HG02885 (cell line): ENCODE measurements around the gene PSMB5.
A peak's percentile ranks its signal among the peaks of the same experiment; 100 is the strongest.

Experiments used
- ATAC-seq: cut with Tn5 transposase; IDR thresholded peaks from one replicate; pipeline ENCODE4 v1.9.1; 2021; ENCODE audit warnings: mild to moderate bottlenecking; ENCODE audit not compliant: unreplicated experiment, poor library complexity

Gene PSMB5

DNA sequence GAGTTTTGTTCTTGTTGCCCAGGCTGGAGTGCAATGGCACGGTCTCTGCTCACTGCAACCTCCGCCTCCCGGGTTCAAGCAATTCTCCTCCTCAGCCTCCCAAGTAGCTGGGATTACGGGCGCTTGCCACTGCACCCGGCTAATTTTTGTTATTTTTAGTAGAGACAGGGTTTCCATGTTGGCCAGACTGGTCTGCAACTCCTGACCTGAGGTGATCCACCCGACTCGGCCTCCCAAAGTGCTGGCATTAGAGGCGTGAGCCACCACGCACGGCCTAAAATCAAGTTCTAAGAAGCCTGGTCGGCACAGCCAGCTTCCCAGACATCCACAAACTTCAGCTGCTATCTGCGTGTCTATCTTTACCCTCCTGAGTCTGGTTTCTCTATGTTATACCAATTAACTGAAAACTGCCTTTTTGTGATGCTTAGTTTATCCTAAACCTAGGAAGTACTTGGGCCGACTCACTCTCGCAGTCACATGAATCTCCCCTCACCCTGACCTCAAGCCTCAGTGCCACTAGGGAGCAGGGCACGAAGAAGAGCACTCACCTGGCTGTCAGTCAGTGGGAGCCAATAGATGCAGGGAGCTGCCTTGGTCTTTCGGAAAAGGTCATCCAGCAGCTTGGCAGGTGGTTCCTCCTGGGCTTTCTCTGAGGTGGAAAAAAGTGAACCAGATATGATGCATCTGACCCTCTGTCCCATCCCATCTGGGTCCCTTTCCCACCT is 26.0 kb upstream of the PSMB5 start:
- no peak for ATAC-seq

DNA sequence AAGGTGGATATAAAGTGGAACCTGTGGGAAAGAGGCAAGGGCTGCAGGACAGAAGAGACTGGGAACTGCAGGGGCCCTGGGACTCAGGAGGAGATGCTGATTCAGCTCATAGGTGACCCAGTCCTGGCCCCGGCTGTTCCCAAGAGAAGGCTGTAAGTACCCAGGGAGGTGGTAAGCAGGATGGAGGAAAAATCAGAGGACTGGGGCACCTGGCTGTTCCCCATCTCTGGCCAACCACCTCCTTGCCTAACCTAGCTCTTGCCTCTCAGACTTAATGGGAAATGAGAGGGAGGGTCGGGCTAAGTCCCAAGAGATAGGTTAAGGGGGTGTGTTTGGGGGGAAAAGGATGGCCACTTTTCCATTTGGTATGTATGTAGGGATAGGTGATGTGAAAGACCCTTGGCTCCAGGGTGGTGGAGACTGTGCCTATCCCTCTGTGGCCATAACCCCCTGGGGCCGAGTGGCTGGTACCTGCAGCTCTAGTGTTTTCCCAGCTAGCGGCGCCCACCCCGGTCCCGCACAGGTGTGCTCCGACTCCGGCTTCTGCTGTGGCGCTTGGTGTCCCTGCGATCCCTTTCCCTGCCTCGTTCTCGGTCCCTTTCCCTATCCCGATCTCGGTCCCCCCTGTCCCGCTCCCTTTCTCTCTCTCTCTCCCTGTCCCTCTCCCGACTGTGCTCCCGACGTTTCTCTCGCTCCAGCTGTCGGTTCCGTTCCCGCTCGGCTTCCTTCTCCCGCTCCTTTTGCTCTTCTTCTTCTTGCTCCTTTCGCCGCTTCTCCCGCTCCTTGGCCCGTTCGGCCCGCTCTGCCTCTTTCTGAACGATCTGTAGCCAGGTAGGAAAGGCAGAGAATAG is 24.2 kb upstream of the PSMB5 start:
- ATAC-seq = no peak

DNA sequence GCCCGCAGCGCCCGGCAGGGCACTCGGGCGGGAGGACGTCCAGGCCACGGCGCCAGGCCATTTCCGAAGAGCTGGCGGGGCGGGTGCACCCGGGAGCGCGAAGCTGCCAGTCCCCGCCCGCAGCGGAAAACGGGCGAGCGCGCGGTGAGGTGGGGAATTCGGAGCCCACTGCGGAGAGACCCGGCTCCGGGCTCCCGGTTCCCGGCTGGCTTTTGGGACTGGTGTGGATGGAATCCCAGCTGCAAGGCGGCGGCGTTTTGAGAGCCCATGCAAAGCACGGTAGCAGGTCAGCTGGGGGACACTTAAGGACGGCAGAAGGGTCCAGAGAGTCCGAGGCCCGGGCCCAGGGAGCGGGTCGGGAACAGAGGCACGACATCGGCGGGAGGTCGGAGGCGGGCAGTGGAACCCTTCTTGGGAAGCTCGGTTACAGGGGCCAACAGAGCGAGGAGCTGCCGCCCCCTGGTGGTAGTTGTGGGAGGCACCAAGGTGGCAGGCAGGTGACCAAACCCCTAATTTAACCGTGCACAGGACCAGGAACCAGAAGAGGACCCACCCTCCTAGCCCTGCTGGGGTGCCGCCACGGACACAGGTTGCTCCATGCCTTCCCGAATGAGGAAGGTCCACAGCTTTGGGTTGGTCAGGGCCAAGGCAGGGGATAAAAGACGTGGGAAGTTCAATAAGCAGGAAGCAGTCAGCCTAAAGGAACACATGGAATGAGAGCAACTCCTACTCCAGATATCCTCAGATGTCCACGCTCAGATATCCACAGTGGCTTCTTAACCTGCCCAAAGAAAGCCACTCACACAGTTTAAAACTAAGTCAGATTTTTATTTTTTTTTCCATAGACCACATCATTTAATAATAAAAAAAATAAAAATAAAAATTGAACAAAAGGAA is 23.3 kb upstream of the PSMB5 start:
- ATAC-seq = peak; percentile 64

DNA sequence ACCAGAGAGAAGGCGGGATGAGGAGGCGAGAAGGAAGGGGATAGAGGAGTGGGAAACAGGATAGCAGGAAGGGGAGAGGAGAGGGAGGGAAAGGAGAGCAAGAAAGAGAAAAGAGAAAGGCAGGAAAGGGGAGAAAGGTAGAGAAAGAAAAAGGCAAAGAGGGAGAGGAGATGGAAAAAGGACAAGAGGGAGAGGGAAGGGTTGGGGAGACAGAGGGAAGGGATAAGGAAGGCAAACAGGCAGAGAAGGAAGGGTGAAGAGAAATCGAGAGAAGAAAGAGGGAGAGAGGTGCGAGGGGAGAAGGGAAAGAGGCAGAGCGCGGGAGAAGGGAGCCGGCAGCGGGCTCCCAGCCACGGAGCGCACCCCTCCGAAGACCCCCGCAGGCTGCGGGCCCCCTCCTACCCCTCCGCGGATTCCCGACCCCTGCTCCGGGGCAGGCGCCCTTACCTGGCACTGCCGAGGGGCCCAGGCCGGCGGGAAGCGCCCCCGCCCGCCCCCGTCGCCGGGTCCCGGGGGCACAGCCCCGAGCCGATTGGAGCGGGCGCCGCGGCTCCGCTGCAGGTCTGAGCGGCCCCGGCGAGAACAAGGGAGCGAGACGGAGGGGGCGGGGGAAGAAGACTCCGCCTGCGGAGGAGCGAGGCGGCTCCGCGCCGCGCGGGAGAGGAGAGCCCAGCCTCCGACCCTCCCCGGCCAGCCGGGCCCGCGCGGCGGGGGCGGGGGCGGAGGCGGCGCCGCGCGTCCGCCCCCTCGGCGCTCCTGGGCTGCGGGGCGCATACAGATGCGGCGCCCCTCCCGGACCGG is 22.5 kb upstream of the PSMB5 start, which contains the start of gene CDH24:
Gene CDH24 (minus strand): TSS at position 565 of the 801 bp plus-strand sequence. CDS start 1,787 bp downstream, outside the sequence.
- ATAC-seq = peak; percentile 63

DNA sequence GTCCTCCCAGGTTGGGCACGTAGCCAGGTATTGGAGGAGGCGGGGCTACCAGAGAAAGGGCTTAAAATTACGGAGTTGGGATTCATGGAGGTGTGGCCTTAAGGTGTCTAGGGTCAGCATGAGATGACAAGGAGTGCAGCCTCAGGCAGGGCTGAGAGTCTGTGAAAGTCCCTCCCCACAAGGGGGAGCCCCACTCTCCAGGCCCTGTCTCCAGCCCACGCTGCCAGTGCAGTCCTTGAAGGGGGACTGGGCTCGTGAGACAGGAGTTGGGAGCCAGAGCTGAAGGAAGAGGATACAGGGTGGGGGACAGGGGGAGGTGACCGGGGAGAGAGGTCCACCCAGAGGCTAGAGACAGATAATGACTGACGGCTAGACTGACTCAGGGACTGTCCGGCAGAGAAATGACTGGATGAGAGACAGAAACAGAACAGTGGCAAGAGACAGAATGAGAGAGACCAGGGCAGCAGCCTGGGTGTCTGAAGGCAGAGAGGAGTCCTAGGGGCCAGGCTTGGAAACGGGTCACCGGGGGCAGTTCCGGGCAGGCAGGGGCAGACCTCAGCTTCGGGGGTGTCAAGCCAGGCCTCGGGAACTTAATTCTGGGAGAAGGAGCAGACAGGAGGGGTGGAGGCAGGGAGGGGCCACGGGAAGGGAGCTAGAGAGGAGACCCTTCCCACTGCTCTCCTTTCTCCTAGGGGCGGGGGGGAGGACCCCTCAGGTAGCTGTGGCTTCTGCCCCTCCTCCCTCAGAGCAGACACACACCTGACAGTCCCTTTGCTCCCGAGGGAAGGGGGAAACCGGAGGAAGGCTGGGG is 21.6 kb upstream of the PSMB5 start:
- ATAC-seq = peak; percentile 64

DNA sequence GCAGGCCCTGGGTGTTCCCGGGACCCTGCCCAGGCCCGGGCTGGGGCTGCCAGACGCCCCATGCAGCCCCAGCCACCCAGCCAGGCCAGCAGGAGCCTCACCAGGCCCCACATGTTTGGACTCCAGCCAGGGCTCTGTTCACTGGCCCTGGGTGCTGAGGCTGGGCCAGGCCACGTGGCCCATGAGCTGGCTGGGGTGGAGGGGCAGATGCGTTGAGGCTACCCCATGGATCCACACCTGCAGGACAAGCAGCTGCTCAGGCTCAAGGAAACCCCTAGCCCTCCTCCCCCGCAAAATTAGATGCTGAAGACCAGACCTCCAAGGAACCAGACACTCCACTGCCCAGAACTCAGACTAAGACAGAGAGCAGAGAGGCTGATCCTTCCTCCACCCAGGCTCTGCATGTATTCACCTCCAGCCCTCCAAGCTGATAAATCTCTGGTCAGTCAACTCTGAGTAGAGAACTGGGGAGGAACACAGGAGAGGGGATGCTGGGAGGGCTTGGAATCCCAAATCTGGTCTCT is 21.0 kb upstream of the PSMB5 start:
- no peak for ATAC-seq

DNA sequence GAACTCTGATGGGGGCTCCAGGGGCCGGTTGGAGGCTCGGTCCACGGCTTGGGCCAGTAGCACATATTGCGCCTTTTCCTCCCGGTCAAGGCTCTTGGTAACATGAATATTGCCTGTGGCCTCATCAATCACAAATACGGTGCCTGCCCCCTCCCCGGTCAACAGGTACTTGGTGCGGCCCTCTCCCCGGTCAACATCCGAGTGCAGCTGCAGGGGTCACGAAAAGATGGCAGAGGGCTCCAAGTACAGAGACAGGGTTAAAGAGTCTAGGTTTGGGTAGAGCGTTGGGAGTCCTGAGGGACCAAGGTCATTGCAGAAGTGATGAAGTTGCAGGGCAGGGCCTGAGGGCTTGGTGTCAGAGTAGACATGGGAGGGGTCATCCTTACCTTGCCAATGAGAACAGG is 20.4 kb upstream of the PSMB5 start:
- ATAC-seq = no peak

DNA sequence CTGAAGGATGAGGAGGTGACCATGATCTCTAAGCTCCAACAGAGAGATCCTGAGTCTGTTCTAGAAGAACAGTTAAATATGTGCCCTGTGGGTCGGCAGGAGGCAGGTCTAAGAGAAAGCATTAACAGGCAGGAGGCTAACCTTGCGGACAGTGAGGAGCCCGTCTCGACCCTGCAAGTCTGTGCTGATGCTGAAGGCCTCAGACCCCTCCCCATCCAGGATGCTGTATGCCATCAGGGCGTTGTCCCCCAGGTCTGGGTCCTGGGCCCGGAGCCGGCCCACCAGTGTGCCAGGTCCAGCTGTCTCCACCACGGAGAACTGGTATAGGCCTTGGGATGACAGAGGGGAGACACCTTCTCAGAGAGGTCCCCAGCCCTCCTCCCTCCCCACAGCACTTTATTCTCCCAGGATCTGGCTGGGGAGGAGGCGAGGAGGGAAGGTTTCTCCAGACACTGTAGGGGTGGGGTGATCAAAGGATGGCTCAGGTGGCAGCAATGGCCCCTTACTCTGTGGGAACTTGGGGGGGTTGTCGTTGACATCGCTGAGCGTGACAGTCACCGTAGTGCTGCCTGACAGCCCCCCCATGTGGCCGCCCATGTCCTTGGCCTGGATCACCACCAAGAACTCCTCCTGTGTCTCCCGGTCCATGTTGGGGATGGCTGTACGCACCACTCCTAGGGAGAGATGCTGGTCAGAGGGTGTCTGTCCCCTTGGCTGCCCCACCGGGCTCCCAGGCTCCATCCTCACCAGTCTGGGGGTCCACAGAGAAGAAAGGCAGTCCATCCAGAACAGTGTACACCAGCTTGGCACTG is 19.5 kb upstream of the PSMB5 start:
- no peak for ATAC-seq

DNA sequence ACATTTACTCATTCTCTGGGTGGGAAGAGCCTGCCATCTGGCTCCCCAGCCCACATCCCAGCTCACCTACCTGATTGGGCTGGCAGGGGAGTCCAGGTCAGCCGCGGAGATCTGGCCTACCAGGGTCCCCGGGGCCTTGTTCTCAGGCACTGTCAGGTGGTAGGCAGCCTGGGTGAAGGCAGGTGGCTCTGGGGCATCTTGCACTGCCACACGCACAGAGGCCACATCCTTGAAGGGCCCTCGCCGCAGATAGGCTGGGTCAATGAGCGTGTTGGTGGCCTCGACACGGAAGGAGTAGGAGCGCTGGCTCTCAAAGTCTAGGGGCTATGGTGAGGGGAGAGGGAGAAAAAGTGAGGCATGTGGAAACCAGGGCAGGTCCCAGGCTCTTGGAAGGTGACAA is 18.7 kb upstream of the PSMB5 start:
- ATAC-seq = no peak

DNA sequence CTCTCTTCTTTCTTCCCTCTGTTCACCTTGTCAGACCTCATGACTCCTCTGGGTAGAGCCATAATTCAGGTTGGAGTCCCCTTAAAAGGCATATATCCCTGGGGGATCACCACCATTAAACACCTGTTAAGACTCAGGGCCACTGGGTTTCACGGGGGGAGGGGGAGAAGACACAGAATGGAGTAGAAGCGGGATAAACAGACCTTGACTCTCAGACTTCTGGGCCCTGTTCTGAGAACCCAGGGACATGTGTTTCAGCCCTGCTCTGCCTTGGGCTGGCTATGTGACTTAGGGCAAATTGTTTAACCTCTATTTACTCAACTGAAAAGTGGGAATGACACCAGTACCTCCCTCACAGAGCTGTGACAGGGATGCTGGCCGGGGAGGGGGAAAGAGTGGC is 18.0 kb upstream of the PSMB5 start:
- ATAC-seq = no peak

DNA sequence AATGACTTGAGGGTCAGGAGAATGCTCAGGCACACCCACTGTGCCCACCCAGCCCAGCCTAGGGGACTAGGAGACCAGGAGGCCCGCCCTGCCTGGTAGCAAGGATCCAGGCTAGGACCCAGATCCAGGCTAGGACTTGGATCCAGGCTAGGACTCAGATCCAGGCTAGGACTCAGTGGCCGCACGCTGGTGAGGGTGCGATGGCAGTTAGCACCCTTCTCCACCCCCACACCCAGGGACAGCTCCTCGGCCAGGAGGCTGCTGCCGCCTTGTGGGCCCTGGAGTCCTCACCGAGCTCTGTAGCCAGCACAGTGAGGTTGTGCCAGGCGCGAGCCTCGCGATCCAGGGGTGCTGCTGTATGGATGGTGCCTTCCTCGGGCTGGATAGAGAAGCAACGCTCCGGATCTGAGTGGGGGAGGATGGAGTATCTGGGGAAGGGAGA is 17.5 kb upstream of the PSMB5 start:
- no peak for ATAC-seq

DNA sequence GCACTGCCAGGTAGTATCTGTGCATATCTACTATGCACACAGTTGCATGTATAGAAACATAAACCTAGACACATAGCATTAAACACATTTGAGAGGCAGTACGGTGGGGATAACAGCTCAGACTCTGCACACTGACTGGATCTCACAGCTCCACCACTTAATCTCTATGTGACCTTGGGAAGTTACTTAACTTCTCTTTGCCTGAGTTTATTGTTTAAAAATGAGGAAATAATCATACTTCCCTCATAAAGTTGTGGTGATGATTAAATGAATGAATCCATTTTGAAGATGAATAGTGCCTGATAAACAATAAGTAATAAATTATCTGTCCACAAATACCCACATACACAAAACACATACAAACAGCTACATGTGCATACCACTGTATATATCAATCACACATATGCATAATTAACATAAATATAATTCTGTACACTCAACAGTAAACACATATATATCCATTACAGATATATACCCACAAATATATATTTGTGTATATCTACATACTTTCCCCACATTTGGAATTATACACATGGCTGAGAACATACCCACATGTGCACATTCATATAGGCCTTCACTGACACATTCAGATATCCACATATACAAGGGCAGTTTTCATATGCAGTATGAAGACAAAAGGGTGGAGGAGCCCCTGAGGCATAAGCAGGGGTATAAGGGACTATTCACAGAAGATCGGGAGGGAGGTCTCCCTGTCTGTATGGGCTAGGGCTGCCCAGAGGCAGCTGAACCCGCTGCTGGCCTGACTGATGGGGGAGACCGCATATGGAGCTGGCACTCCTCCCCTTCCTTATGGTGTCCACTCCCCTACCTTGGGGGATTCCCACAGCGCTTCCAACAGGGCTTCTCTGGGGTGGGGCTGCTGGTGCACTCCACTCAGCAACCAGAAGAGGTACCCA is 16.7 kb upstream of the PSMB5 start:
- ATAC-seq = no peak

DNA sequence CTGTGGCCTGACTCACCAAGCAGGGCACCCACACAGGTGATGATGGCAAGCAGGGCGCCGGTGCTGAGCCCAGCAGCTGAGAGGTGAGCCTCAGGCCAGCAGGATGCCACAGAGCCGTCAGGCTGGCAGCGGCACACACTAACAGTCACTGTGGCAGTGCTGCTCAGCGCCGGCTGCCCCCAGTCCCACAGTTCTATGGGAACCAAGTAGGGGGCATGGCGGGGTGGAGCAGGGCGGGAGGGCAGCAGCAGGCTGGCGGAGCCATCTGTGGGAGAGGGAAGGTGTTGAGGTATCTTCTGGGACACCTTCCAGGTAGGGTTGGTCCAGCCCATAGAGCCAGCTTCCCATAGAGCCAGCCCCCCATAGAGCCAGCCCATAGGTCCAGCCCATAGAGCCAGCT is 14.3 kb upstream of the PSMB5 start:
- no peak for ATAC-seq

DNA sequence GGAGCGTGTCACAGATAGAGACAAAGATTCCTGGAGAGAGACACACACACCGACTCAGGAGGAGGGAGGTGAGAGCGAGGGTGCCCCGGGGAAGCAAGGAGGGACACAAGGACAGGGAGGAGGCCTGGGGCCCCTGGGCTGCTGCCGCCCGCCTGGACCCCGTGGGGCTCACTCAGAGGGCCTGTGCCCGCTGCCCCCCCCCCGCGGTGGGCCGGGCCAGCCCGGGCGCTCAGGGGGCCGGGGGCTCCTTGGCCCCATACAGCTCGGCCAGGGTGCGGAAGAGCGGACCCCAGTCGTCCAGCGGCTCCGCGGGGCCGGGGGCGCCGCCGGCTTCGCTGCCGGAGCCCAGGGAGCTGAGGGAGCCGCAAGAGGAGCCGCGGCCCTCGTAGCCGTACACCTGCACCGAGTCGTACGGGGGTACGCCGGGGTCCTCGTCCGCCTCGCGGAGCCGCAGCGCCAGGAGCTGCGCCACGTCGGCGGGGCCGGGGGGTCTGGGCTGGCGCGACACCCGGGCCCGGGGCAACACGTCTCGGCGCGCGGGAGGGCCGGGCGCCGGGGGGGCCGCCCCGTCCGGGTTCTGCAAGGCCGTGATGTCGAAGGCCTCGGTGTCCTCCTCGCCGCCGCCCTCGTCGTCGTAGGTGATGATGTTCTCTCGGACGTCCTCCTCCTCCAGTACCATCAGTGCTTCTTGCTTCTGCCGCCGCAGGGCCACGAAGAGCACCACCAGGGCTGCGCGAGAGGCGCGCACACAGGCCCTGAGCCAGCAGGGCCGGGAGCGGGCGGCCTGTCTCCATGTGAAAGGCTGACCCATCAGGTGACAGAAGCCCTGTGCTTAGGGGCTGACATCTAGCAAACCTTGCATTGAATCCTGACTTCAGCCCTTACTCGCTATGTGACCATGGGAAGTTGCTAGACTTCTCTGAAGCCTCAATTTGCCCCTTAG is 13.3 kb upstream of the PSMB5 start:
- ATAC-seq = no peak

DNA sequence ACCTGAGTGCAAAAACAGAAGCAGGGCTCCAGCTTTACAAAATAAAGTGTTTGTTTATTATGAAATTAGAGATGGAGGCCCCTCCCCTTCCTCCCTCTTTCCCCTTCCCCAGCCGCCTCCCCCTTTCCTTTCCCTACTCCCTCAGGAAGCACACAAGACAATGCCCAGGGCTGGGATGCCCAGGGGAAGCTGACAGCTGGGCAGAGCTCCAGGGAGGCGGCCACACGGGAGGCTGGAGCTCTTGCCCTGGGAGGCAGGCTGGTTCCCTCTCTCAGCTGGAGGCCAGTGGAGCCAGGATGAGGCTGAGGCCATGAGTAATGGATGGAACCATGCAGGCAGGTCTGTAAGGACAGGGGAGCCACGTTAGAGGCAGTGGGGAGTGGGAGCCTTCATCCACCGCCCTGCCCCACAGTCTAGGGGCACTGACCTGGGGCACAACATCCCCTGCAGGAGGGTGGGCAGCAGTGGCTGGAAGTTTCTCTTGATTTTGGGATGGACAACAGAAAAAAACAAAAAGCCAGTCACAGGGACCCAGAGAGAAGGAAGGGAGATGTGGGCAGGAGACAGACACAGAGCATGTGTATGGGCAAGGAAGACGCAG is 12.4 kb upstream of the PSMB5 start:
- ATAC-seq = no peak
